ENCODE results near the gene MKNK2. TPM values are rescaled to one million over a fixed set of nuclear protein-coding genes. Genes with fewer than 3 reads are reported as not detected.

Gene MKNK2
- polyA plus RNA-seq, 1 donor from 2014 or later, result 83.9 TPM

GRCh38 chr19:2056837-2057192 lies 5.8 kb upstream of the MKNK2 start:
- no peaks in the 10 kb centered on the region for H3K9me3 Mint-ChIP-seq
- peak overlapping the region in 1 of 4 donors; percentile 78 for H3K4me3 Mint-ChIP-seq
- peak overlapping the region; percentile 5 to 90 (median 16) for H3K27ac Mint-ChIP-seq
- peaks cover 3% of the 10 kb centered on the region for H3K27me3 Mint-ChIP-seq
- H3K36me3 Mint-ChIP-seq, result no peaks in the 10 kb centered on the region
- peaks cover 17 to 35% (median 25%) of the 10 kb centered on the region in 3 donors for H3K4me1 Mint-ChIP-seq

GRCh38 chr19:2055931-2056836 lies 5.1 kb upstream of the MKNK2 start:
- no peaks in the 10 kb centered on the region for H3K9me3 Mint-ChIP-seq

GRCh38 chr19:2054763-2055162 lies 3.7 kb upstream of the MKNK2 start:
- H3K27me3 Mint-ChIP-seq, result peaks cover 3% of the 10 kb centered on the region
- H3K4me3 Mint-ChIP-seq, result peak overlapping the region; percentile 74 to 90 (median 82)
- no peaks in the 10 kb centered on the region for H3K9me3 Mint-ChIP-seq
- peaks cover under 1% of the 10 kb centered on the region for H3K36me3 Mint-ChIP-seq
- H3K27ac Mint-ChIP-seq, result peak overlapping the region; percentile 98 to 99 (median 98)
- H3K4me1 Mint-ChIP-seq, result peaks cover 17 to 32% (median 25%) of the 10 kb centered on the region in 3 donors

More at GRCh38 chr19:2055931-2056836, 5.1 kb upstream of the MKNK2 start:
- Mint-ChIP-seq H3K4me3 (peak overlapping the region; percentile 74 to 90 (median 82)), H3K4me1 (peaks cover 17 to 37% (median 25%) of the 10 kb centered on the region in 3 donors), H3K27ac (peak overlapping the region; percentile 98 to 99 (median 98)), H3K36me3 (no peaks in the 10 kb centered on the region), H3K27me3 (peaks cover 3% of the 10 kb centered on the region)

- H3K4me3 Mint-ChIP-seq, result peak overlapping the region; percentile 21 to 81 (median 72)
- H3K27me3 Mint-ChIP-seq, result peaks cover 3% of the 10 kb centered on the region
- no peaks in the 10 kb centered on the region for H3K9me3 Mint-ChIP-seq
- H3K27ac Mint-ChIP-seq, result peak overlapping the region; percentile 98 to 99 (median 98)
- H3K36me3 Mint-ChIP-seq, result peaks cover 3% of the 10 kb centered on the region
- H3K4me1 Mint-ChIP-seq, result peaks cover 17 to 31% (median 30%) of the 10 kb centered on the region in 3 donors
Measured at GRCh38 chr19:2053601-2054389, 2.8 kb upstream of the MKNK2 start.

GRCh38 chr19:2051773-2052704 lies 995 bp upstream of the MKNK2 start:
- Mint-ChIP-seq H3K4me3 (peak overlapping the region; percentile 73 to 93 (median 86)), H3K36me3 (peaks cover 4% of the 10 kb centered on the region), H3K27ac (peak overlapping the region; percentile 99), H3K9me3 (no peaks in the 10 kb centered on the region), H3K27me3 (peaks cover 3% of the 10 kb centered on the region), H3K4me1 (peaks cover 17 to 29% (median 27%) of the 10 kb centered on the region in 3 donors)

GRCh38 chr19:2050349-2050990 lies 574 bp downstream of the MKNK2 start:
- Mint-ChIP-seq H3K27ac (peak overlapping the region; percentile 94 to 99 (median 97)), H3K9me3 (no peaks in the 10 kb centered on the region), H3K4me1 (peaks cover 14 to 26% (median 25%) of the 10 kb centered on the region in 3 donors), H3K36me3 (peaks cover 4% of the 10 kb centered on the region), H3K4me3 (peak overlapping the region; percentile 86 to 97 (median 94)), H3K27me3 (peaks cover under 1% of the 10 kb centered on the region)

GRCh38 chr19:2049741-2050348 lies 1.2 kb downstream of the MKNK2 start:
- Mint-ChIP-seq H3K36me3 (peaks cover 4% of the 10 kb centered on the region), H3K27me3 (no peaks in the 10 kb centered on the region), H3K27ac (peak overlapping the region; percentile 94 to 99 (median 97)), H3K4me3 (peak overlapping the region; percentile 86 to 97 (median 94)), H3K9me3 (no peaks in the 10 kb centered on the region), H3K4me1 (peaks cover 11 to 23% (median 21%) of the 10 kb centered on the region in 3 donors)

- Mint-ChIP-seq H3K4me3 (peak overlapping the region; percentile 86 to 97 (median 94)), H3K4me1 (peaks cover 11 to 22% (median 18%) of the 10 kb centered on the region in 3 donors), H3K27ac (peak overlapping the region; percentile 94 to 99 (median 97)), H3K9me3 (no peaks in the 10 kb centered on the region), H3K27me3 (no peaks in the 10 kb centered on the region), H3K36me3 (peaks cover 4% of the 10 kb centered on the region)
Measured at GRCh38 chr19:2048959-2049740, 1.9 kb downstream of the MKNK2 start.

GRCh38 chr19:2048104-2048958 lies 2.7 kb downstream of the MKNK2 start:
- Mint-ChIP-seq H3K9me3 (no peaks in the 10 kb centered on the region), H3K4me1 (peaks cover 20 to 27% (median 25%) of the 10 kb centered on the region in 3 donors), H3K36me3 (peaks cover 6% of the 10 kb centered on the region), H3K4me3 (peak overlapping the region; percentile 86 to 97 (median 94)), H3K27ac (peak overlapping the region in 2 of 3 donors; percentile 87 to 97), H3K27me3 (no peaks in the 10 kb centered on the region)

GRCh38 chr19:2047449-2048103 lies 3.5 kb downstream of the MKNK2 start:
- Mint-ChIP-seq H3K36me3 (peaks cover 6% of the 10 kb centered on the region), H3K9me3 (no peaks in the 10 kb centered on the region), H3K4me1 (peaks cover 19 to 28% (median 27%) of the 10 kb centered on the region in 3 donors), H3K4me3 (peak overlapping the region in 3 of 4 donors; percentile 34 to 97 (median 92)), H3K27ac (peak overlapping the region; percentile 76 to 97 (median 87)), H3K27me3 (no peaks in the 10 kb centered on the region)

- Mint-ChIP-seq H3K36me3 (peaks cover 6% of the 10 kb centered on the region), H3K27ac (peak overlapping the region; percentile 59 to 97 (median 76)), H3K27me3 (no peaks in the 10 kb centered on the region), H3K4me3 (peak overlapping the region in 3 of 4 donors; percentile 33 to 97 (median 92)), H3K4me1 (peaks cover 15 to 25% (median 25%) of the 10 kb centered on the region in 3 donors), H3K9me3 (no peaks in the 10 kb centered on the region)
Measured at GRCh38 chr19:2047076-2047448, 4.0 kb downstream of the MKNK2 start.
